Embryonic facial prominence (tissue), 1 donor: ENCODE measurements around the gene SCGB3A2.

Experiments
- DNase-seq: peaks from one replicate; pipeline ENCODE4 v3.0.0-alpha.2; 2016; ENCODE audit errors: extremely low spot score

The SCGB3A2 gene

GRCh38 chr5:147878066-147878759 is at the start of gene SCGB3A2:
Gene SCGB3A2, plus strand, starts transcription at chr5:147878711. Its CDS starts 93 bp downstream, at chr5:147878804.
- no peak for DNase-seq

GRCh38 chr5:147830035-147830434 is 48.5 kb upstream of the SCGB3A2 start:
- DNase-seq, result no peak

- no peak for DNase-seq
Observed at GRCh38 chr5:147831465-147831864, 47.0 kb upstream of the SCGB3A2 start, which contains the start of gene SPINK1. Gene SPINK1, minus strand, starts transcription at chr5:147831671. Its CDS starts 94 bp downstream, at chr5:147831577.

GRCh38 chr5:147832541-147832940 is 46.0 kb upstream of the SCGB3A2 start:
- DNase-seq, result no peak

GRCh38 chr5:147835386-147835798 is 43.1 kb upstream of the SCGB3A2 start:
- no peak for DNase-seq

- DNase-seq, result no peak
Observed at GRCh38 chr5:147836439-147836838, 42.1 kb upstream of the SCGB3A2 start.

- no peak for DNase-seq
Observed at GRCh38 chr5:147842869-147843268, 35.6 kb upstream of the SCGB3A2 start.

- no peak for DNase-seq
Observed at GRCh38 chr5:147844846-147845245, 33.7 kb upstream of the SCGB3A2 start.

- no peak for DNase-seq
Observed at GRCh38 chr5:147845618-147846017, 32.9 kb upstream of the SCGB3A2 start.

GRCh38 chr5:147849226-147849625 is 29.3 kb upstream of the SCGB3A2 start:
- DNase-seq, result no peak

GRCh38 chr5:147851578-147851977 is 26.9 kb upstream of the SCGB3A2 start:
- no peak for DNase-seq

GRCh38 chr5:147852365-147852764 is 26.1 kb upstream of the SCGB3A2 start:
- DNase-seq, result no peak

- no peak for DNase-seq
Observed at GRCh38 chr5:147853372-147853987, 25.0 kb upstream of the SCGB3A2 start.

- DNase-seq, result no peak
Observed at GRCh38 chr5:147854331-147854730, 24.2 kb upstream of the SCGB3A2 start.

- DNase-seq, result no peak
Observed at GRCh38 chr5:147854894-147855773, 23.4 kb upstream of the SCGB3A2 start.

GRCh38 chr5:147855774-147856069 is 22.8 kb upstream of the SCGB3A2 start:
- no peak for DNase-seq

- no peak for DNase-seq
Observed at GRCh38 chr5:147856801-147857200, 21.7 kb upstream of the SCGB3A2 start.

GRCh38 chr5:147857302-147858129 is 21.0 kb upstream of the SCGB3A2 start:
- DNase-seq, result peak; percentile 21

- no peak for DNase-seq
Observed at GRCh38 chr5:147858565-147858964, 19.9 kb upstream of the SCGB3A2 start.

- DNase-seq, result no peak
Observed at GRCh38 chr5:147859962-147860640, 18.4 kb upstream of the SCGB3A2 start.

- no peak for DNase-seq
Observed at GRCh38 chr5:147860641-147861025, 17.9 kb upstream of the SCGB3A2 start.
